Ramos (cell line): ENCODE measurements around the gene KIF6.

Experiments used
- in situ Hi-C: fragments of 300-500 bp; cut with MboI; formaldehyde crosslinking; loops from one replicate; pipeline ENCODE4 v1.14.3; 2022; ENCODE audit warnings: low sequenced_read_pairs; ENCODE audit not compliant: unreplicated experiment

Gene KIF6, protein sequence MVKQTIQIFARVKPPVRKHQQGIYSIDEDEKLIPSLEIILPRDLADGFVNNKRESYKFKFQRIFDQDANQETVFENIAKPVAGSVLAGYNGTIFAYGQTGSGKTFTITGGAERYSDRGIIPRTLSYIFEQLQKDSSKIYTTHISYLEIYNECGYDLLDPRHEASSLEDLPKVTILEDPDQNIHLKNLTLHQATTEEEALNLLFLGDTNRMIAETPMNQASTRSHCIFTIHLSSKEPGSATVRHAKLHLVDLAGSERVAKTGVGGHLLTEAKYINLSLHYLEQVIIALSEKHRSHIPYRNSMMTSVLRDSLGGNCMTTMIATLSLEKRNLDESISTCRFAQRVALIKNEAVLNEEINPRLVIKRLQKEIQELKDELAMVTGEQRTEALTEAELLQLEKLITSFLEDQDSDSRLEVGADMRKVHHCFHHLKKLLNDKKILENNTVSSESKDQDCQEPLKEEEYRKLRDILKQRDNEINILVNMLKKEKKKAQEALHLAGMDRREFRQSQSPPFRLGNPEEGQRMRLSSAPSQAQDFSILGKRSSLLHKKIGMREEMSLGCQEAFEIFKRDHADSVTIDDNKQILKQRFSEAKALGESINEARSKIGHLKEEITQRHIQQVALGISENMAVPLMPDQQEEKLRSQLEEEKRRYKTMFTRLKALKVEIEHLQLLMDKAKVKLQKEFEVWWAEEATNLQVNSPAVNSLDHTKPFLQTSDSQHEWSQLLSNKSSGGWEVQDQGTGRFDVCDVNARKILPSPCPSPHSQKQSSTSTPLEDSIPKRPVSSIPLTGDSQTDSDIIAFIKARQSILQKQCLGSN

GRCh38 chr6:39724787-39725631 is at the start of gene KIF6:
Gene KIF6, minus strand, starts transcription at chr6:39725408. Its CDS starts 98 bp downstream, at chr6:39725310.
- in situ Hi-C loops, result no loop called here

DNA sequence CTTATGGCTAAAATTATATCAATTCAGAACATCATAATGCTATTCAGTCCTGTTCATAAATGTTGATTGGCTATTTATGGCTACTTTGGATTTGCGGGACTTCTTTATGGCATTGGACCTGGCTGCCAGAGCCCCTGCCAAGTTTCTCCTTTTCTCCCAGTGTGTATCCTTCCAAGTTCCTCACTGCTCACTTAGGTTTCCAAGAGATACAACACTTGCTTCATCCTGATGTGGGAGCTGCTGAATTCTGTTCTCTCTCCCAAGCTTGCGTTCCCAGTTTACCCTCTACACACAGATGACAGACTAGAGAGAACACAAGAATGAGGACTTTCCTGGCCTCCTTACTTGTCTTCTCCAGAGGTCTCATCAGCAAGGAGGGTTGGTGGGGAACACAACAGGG is 48.6 kb upstream of the KIF6 start:
- in situ Hi-C loops, result no loop called here

DNA sequence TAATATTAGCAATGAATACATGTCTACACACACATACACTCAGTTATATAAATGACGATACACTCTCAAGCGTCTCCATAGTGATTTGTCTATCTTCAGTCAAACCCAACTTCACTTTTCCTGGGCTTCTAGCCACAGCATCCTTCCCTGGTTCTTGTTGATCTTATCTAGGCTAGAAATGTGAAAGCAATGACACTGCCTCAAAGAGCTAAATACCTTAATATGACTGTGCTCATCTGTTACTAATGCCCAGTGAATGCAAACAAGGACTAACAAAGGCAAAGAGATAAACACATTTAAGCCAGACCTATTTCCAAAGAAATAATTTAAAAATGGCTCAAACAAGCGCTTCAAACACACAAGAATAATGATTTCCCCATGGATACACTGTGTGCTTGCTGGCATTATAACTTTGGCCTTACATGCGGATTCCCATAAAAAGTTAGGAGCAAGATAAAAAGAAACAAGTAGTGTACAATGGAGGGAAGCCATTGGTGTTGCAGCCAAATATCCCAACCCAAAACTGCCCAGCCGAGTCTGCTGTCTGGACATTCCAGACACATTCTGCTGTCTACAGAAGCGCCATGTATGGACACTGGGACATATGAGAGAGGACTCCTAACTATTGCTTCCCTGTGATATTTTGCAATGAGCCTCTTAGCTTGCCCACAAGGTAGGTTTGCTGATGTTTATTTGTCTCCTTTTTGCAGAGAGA is 47.5 kb upstream of the KIF6 start:
- in situ Hi-C loops, result no loop called here

GRCh38 chr6:39770446-39770845 is 45.2 kb upstream of the KIF6 start:
- in situ Hi-C loops, result no loop called here

GRCh38 chr6:39769012-39769411 is 43.8 kb upstream of the KIF6 start:
- in situ Hi-C loops, result no loop called here

- in situ Hi-C loops, result no loop called here
These were observed 40.4 kb upstream of the KIF6 start for GRCh38 chr6:39765508-39766065.

GRCh38 chr6:39760226-39760952 is 35.2 kb upstream of the KIF6 start:
- in situ Hi-C loops, result no loop called here

DNA sequence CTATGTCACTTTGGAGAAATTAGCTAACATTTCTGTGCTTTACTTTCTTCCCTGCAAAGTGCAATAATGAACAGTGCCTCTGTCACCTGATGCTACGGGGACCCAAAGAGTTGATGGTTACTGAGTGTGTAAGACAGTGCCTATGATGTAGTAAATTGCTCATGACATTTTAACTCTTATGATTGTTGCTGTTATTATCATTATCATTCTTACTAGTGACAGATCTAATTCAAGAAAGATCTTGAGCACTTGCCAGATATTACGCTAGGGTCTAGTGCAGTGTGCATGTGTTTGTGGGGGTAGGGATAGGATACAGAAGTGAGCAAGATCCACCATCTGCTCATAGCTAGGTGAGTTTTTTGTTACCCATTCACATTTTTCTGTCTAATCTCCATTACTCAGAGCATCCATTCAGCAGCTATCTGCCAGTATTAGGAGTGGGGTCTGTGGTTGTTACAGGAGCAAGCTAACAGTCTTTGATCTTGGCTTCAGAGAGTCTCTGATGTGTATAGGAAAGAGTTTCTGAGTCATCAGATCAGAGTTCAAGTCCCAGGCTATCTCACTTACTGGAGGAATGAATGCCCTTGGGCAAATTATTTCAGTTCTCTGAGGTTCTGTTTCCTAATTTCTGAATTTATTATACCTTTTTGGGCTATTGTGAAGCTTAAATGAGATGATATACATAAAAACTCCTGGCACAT is 33.8 kb upstream of the KIF6 start:
- in situ Hi-C loops, result no loop called here

DNA sequence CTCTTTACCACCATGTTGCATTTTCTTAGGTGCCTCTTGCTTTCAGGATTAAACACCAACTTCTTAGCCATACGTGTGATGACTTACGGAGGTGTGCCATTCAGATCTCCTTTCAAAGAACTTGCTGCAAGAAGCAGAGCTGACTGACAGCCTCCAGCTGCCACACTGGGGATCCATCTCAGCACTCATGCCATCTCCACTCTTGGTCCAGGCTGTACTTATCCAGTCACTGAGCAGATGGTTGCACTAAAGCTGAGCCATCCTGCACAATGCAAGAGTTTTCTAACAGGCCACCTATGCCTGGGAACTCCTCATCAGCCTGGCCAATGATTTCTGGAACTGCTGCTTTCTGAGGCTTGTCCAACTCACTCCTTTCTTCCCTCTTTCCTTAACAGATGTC is 31.4 kb upstream of the KIF6 start:
- in situ Hi-C loops, result no loop called here

- in situ Hi-C loops, result no loop called here
These were observed 30.0 kb upstream of the KIF6 start for GRCh38 chr6:39755231-39755630.

DNA sequence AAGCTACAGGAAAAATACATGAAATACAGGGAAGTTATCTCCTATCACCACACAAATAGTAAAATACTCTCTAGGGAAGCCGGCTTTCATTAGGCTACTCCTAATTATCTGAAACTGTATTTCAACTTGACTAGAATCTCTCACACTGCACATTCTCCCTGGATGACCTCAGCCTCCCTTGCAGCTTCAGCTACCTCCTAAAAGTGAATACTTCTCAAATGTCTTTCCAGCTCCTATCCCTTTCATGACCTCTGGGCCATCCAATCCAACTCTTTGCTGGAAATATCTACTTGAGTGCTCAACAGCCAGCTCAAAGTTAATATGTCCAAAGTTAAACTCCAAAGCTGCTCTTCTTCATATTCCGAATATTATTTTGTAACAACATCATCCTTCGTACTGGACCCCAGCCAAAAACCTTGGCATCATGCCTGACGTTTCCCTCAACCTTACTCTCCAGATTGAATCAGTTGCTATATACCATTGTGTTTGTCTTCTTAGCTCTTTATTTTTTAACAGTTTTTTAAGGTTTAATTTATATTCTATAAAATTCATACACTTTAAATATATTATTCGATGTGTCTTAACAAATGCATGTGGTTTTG is 29.4 kb upstream of the KIF6 start:
- in situ Hi-C loops, result no loop called here

GRCh38 chr6:39753725-39754045 is 28.5 kb upstream of the KIF6 start:
- in situ Hi-C loops, result no loop called here

DNA sequence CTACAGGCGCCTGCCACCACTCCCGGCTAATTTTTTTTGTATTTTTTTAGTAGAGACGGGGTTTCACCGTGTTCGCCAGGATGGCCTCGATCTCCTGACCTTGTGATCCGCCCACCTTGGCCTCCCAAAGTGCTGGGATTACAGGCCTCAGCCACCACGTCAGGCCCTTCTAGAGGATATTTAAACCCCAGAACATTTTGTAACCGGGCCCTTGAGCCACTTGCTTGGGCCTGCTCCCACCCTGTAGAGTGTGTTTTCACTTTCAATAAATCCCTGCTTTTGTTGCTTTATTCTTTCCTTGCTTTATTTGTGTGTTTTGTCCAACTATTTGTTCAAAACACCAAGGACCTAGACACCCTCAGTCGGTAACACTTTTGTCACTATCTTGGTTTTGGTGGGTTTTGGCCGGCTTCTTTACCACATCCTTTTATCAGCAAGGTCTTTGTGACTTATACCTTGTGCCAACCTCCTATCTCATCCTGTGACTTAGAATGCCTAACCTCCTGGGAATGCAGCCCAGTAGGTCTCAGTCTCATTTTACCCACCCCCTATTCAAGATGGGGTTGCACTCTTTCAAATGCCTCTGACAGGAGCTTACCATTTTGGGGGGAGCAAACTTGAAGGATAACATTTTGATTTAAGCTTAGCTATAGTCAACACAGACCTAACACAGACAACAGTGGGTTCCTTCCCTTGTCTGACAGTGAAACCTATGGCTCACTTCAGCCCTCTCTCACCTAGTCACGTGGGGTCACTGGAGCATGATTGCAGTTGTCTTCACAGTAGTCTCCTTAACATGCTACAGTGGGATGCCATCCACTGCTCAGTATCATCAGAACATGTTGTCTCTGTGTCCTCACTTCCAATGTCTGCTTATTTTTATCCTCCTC is 27.9 kb upstream of the KIF6 start:
- in situ Hi-C loops, result no loop called here

- in situ Hi-C loops, result no loop called here
These were observed 21.6 kb upstream of the KIF6 start for GRCh38 chr6:39746795-39747194.

DNA sequence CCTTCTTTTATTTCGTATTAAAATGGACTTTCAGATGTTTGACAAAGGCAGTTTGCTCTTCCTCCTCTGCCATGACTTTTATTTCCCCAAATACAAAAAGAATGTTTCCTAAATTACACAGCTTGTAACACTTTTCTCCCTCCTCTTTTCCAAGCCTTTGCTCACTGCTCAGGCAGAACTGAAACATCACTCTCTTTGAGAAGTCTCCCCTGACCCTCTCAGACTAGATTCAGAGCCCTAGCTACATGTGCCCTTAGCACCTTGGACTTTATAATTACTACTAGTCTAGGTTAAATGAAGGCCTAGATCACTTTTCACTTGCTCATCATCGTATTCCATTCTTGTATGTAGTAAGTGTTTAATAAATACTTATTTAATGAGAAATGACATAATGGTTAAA is 8.5 kb upstream of the KIF6 start:
- in situ Hi-C loops, result no loop called here

- in situ Hi-C loops, result no loop called here
These were observed 6.4 kb upstream of the KIF6 start for GRCh38 chr6:39731565-39731964.

DNA sequence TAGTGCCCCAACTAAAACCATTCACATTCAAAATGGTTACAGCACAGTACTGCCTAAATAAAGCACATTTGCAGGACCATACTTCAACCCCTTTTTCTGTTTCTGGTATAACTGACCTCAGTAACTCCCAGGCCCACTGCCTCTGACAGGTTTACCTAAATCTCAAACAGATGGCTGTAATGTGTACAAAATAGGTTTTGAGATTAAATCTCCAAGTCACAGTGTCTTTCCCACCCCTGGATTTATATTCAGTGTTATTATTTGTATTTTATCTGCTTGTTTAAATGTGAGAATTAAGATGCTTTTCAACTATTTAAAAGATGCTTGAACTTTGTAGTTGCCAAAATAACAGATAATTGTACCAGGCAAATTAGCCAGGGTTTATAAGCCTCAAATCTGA is 4.7 kb upstream of the KIF6 start:
- in situ Hi-C loops, result no loop called here
